Measurements from ENCODE around the gene MAFB.

The MAFB gene

DNA sequence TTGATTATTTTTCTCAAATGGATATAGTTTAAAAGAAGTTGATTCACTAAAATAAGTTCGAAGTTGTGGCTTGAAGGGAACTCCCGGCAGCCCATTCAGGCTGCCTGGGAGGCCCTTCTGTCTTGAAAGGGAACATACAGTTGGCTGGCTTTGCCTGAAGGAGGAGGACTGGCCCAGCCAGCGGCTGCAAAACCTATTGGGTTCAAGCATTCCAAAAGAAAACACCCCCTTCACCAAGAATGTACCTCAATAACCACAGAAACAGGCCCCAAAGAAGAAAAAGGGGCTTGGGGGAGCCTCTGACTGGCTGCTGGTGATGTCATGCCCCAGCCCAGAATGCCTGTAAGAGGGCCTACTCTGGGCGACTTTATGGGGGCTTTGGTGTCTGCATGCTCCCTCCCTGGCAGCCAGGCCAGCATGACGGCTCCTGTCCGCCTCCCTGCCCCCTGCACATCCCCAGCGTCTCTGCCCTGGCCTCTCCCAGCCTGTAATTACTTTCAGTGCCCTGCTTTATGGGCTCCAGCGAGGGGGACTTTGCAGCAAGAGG, 36.5 kb downstream of the MAFB start:
- DNase-seq: no peak

DNA sequence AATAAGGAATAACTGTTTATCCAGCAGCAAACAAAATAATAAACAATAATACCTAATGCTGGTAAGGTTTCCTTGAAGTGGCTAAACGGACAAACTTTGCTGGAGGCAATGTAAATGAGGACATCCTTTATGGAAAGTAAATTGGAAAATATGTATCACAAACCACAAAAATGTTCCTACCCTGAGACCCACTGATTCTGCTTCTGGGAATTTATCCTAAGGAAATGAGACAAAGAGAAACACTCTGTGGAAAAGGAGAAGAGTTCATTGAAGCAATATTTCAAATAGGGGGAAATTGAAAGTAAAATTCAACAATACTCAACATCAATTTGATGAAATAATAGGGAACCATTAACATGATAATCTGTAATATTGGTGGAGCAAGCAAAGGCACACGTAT, 37.9 kb downstream of the MAFB start:
- DNase-seq: no peak

DNA sequence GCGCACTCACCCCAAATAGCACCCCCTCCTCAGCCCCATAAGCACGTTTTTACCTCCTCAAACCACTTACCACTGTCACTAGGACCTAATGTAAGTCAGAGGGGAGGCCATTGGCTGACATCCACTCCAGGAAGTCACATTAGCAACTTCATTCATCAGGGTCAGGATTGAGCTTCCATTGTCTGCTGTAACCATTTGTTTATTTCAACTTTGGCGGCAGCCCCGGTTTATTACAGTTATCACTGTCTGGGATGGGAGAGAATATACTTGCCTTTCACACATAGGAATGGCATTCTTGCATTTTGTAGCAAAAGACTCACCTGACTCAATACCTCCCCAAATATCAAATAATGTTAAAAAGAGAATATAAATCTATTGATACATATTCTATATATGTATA, 38.3 kb downstream of the MAFB start:
- no peak for DNase-seq

DNA sequence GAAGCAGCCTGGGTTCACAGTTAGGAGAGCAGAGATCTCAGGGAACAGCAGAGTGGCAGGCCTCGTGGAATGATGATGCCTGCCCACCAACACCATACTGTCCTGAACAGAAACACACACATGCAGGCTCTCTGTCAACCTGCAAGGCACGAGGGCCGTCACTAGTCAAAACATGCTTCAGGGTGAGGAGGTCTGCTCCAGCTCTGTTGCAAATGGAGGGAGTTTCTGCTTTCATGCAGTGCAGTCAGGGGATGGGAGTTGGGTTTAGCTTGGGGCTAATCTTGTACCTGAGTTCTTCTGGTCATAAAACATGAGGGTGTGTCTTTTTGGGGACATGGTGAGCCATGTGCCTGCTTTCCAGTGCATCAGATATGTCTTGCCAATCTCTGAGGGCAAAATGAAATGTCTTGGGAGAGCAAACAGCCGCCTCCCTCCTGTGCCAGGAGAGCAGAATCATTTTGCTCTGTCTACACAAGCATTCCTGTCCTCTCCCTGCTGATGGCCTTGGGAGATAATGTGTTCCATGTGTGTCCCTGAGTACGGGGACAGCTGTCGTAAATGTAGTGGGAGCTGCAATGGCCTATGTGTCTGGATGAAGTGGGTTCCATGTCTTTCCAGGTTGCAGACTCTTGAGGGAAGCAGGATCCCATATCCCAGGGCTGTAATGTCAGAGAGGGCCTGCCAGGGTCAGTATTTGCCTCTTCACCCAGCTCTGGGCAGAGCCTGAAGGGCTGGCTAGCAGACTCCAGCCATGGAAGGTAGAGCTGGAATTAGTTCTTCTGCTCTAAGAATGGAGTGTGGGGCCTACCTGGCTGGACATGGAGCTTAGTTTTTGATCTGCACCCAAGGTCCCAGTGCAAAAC, 40.6 kb downstream of the MAFB start:
- DNase-seq: no peak

DNA sequence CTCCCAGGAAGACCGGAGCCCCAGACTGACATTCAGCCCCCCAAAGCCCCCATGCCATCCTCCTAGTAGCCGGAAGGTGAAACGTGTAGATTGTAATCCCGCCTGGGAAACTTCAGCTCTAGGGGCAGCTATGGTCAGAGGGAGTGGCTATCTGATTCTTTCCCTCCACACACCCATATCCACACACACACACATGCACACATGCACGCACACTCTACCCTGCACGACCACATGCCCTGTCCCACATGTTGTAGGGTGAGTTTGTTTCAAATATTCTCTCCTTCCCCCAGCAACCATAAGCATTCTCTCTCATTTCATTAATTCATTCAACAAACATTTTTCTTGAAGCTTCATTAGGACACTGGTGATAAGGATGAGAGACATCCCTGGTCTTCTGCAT, 42.2 kb downstream of the MAFB start:
- DNase-seq: no peak

DNA sequence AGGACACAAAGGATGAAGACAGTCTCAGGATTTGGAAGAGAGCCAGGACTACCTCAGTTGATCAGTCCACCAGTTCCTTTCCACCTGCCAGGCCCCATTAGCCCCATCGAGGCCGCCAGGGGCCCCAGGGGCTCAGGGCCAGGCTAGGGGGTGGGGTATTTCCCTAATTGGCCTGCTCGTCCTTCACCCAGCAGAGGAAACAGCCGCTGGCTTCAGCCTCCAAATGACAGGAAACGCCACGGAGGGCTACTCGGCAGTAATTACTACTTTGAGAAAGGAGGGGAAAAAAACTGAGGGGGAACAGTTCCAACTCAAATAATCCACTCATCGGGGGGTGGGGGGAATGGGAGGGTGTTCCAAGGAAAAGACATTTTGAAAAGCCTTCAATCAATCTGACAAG, 42.7 kb downstream of the MAFB start:
- no peak for DNase-seq

DNA sequence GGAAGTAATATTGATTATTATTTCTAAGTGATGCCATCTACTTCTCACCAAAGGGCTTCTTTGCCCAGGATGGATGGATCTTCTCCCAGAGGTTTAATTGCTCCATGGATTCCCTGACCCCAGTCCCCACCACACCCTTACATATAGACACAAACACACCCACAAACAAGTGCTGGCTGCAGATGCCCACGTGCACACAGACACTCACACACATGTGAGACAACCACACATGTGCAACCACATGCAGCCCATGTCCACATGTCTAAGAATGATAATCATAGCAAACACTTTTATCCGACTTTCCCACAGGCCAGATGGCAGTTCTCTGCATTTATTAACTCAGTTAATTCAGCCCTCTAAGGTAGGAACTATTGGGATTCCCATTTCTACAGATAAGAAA, 44.2 kb downstream of the MAFB start:
- no peak for DNase-seq

DNA sequence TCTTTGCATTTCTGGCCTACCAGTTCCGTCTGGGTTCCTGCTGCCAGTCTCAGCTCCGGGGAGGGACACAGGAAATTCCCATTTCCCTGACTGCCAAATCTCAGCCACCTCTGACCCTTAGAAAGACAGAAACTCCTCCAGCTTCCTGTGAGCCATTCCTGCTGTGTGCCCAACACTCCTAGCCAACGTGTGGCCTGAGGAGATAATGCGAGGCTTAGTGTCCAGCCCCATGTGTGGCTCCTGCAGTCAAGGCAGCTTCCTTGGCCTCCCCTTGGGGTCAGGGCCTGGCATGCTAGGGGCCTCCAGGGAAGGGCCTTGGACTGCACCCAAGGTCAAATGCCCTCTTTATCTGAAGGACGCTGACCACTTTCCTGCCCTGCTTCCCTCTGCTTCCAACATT, 45.1 kb downstream of the MAFB start:
- DNase-seq: no peak

DNA sequence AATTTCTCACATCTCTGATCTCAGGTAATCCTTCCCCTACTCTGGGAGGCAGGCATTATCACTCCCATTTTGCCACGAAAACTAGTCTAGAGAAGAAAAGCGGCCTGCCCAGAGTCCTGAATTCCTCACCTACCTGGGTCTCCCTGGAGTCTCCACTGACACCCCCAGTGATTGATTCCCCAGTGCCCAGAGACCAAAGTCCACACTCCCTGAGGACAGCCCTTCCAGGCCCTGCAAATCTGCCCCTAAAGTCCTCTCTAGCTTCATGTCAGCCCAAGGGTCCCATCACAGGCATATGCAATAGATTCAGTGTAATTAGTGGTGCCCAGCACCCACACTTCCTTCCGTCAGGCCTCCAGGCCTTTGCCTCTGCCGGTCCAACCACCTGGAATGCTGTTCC, 47.2 kb downstream of the MAFB start:
- DNase-seq: no peak

DNA sequence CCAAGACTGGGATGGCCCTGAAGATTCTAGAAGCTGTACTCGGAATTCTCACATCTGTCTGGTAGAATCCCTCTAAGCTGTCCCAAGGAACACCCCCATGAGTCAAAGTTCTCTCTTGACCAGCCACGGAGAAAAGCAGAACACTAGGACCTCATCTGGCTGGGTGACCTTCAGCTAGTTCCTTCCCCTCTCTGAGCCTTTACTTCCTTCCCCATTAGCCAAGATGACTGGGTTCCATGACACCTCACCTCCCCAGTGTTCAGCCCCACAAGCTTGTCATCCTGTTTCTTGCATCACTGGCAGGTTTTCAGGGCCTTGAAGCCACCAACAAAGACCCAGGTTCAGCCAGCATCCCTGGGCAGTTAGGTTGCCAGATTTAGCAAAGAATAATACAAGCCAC, 47.8 kb downstream of the MAFB start:
- no peak for DNase-seq

DNA sequence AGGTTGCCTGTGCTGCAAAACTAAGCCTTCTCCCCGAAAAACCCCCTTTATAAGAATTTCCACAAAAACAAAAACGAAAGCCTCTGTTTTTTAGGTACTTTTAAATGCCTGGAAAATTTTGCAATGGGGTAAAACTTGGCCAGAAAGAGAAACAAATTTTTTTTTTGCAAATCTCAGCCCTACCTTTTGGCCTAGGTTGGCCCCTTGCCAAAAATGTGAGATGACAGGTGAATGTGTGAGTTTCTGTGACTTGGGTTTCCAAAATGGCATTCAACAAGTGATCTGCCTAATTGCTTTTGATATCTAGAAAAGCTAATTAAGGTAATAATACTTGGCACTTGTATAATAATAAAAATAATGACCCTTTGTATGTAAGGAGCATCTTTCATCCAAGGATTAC, 48.4 kb downstream of the MAFB start:
- no peak for DNase-seq

DNA sequence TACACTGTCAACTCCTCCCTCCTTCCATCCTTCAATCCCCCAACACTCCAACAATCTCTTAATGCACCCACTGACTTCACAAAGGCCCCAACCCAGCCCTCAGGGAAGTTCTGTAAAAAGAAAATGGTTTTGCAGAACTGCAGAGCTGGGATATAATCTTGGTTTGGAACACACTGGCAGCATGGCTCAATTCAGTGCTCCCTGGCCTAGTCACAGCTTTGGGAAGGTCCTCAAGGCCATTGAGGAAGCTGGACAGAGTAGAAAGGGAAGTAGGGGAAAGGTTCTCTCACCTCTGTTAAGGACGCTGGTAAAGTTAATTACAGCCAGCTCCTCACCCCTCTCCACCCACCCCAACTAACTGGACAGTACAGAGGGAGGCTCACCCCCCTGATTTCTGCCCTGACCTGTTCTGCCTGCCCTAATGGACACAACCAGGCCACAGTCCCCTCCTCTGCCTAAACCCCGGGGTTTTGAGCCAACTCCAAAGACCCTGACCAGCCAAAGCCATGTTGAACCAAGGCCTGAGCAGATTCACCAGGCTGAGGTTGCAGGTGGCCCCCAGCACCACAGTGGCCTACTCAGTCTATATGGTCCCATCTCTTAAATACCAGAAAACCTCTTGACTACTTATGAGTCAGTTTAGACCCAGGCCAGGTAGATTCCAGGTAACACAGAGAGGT, 49.2 kb downstream of the MAFB start:
- no peak for DNase-seq

DNA sequence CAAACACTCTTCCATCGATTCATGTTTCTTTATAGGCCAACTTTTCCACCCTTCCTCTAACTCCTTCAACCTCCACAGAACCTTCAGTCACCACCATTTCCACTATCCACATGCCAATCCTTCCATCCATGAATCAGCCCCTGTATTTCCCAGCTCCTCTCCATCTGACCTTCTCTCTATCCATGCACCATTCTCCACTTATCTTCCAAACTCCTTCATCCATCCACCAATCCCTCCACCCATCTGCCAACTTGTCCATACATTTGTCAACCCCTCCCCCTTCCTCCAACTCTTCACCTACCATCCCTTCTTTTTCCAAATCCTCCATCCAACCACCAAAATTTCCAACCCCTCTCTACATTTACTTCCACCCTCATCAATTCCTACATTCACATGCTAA, 49.9 kb downstream of the MAFB start:
- no peak for DNase-seq

DNA sequence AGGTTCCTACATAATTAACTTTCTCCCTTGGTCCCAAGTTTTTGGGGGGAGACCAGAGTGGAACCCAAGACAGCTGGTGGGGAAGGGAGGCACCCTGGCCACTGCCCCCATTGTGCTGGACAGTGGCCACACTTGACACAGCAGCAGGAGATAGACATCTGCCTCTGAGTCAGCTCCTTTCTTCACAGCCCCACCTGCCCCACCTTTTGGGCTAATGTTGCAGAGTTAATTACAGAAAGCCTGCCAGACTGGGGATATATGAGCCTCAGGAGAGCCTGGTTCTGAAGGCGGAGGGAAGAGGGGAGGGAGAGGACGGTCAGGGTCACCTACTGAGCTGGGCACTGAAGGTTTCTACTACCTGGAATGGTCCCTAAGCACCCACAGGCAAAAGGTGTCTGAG, 50.6 kb downstream of the MAFB start:
- DNase-seq: no peak

DNA sequence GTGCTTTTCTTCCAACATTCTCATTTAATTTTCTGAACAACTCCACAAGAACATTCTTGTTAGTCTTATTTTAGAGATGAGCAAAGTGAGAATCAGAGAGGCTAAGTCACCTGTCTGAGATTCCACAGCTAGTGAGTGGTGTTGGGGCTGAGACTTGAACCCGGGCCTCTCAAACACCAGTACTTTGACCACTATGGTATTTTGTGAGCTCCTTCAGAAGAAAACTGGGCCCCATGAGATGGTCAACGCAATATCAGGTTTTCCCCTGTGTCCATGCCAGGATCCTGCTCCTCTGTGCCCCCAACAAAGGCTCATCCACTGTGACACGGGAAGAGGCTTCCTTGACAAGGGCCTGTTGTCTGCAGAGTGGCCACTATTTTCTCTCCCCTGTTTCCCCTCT, 51.9 kb downstream of the MAFB start:
- no peak for DNase-seq

DNA sequence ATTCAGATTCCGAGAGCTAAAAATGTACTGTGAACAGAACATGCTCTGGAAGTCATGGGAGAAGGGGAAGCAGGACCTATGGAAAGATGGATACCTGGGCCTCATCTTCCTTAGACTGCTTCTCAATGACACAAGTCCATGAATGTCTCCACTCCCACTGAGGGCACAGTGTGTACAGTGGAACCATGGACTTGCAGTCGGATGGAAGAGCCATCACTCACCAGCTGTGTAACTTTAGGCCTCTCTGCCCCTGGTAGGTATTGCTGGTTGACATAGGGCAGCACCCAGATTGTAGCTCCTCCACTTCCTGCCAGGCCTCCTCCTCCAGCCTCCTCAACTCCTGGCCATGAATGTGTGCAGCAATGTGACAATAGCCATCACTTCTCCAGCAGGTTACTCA, 52.5 kb downstream of the MAFB start:
- DNase-seq: no peak

DNA sequence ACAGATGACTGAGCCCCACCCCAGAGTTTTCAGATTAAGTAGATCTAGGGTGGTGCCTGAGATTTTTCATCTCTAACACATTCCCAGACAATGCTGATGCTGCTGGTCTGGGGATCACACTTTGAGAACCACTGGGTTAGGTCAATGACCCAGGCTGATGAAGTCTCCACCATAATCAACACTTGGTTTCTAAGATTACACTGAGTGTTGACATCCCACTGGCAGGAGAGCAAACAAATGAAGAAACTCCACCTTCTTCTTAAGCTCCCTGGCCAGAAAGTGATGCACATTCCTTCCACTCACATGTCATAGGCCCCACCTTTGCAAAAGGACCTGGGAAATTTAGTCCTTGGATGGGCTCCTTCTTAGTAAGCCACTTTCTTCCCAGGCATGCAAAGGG, 53.1 kb downstream of the MAFB start:
- no peak for DNase-seq
